SK-N-SH (cell line): ENCODE data around the gene NFIA. TPM values are rescaled to one million over a fixed set of nuclear protein-coding genes. Genes with fewer than 3 reads are reported as not detected.

Experiments
- CTCF ChIA-PET: fragments of 300-600, 350-600 bp; formaldehyde crosslinking; extraction: SDS; loops from one replicate; lab custom pipeline; 2021; lab: Yijun Ruan, JAX
- POLR2A ChIA-PET: fragments of 350-600 bp; sonication (Branson Sonifier 250); formaldehyde crosslinking; extraction: SDS; loops from one replicate; lab custom pipeline; 2020; ENCODE audit warnings: antibody characterized with exemption, inconsistent platforms; lab: Yijun Ruan, JAX
- DNase-seq: peaks from one replicate; pipeline ENCODE4 v3.0.0; 2012
- H2AFZ ChIP-seq: fragments of 200-600 bp; sonication (generic); 2 replicates; pipeline ENCODE4 v1.8.1; 2016; ENCODE audit warnings: antibody characterized with exemption, mild to moderate bottlenecking, low read depth
- H3F3A ChIP-seq: fragments of 200-600 bp; sonication (generic); replicated peaks from 2 replicates; pipeline ENCODE3; 2016; ENCODE audit warnings: antibody characterized with exemption, mild to moderate bottlenecking; ENCODE audit not compliant: insufficient read depth
- H3K27ac ChIP-seq, 2 experiments: fragments of 200-500 bp in 1 of 2; fragments of 200-600 bp in 1 of 2; sonication (Bioruptor generic) in 1 of 2; sonication (generic), shearing (Covaris generic) in 1 of 2; 2 replicates each; pipeline versions ENCODE4 v1.5.1 to v1.6.1; 2014 to 2016; ENCODE audit warnings: low read depth in 2 of 2, inconsistent platforms in 1 of 2, low read length in 1 of 2, mild to moderate bottlenecking in 1 of 2, mixed read lengths in 1 of 2
- H3K27me3 ChIP-seq: fragments of 200-600 bp; sonication (generic), shearing (Covaris generic); 2 replicates; pipeline ENCODE4 v1.6.1; 2016; ENCODE audit warnings: mixed run types; ENCODE audit not compliant: insufficient read depth
- H3K36me3 ChIP-seq, 2 experiments: fragments of 200-500 bp in 1 of 2; fragments of 200-600 bp in 1 of 2; sonication (Bioruptor generic) in 1 of 2; sonication (generic) in 1 of 2; replicated peaks in 1 of 2; 2 replicates each; pipeline versions ENCODE3 to v1.5.1; 2014 to 2016; ENCODE audit warnings: low read length in 1 of 2, mild to moderate bottlenecking in 1 of 2; ENCODE audit not compliant: insufficient read depth in 2 of 2, control insufficient read depth in 1 of 2
- H3K4me1 ChIP-seq, 2 experiments: fragments of 200-500 bp in 1 of 2; fragments of 200-600 bp in 1 of 2; sonication (Bioruptor generic) in 1 of 2; sonication (generic), shearing (Covaris generic) in 1 of 2; 2 replicates each; pipeline versions ENCODE4 v1.5.1 to v1.6.1; 2014 to 2016; ENCODE audit warnings: low read depth in 1 of 2, low read length in 1 of 2, mixed run types in 1 of 2; ENCODE audit not compliant: insufficient read depth in 2 of 2, control insufficient read depth in 1 of 2
- H3K4me2 ChIP-seq: fragments of 200-600 bp; sonication (generic), shearing (Covaris generic); 2 replicates; pipeline ENCODE4 v1.6.1; 2017; ENCODE audit warnings: mixed run types
- H3K4me3 ChIP-seq, 2 experiments: fragments of 200-500 bp in 1 of 2; fragments of 200-600 bp in 1 of 2; sonication (Bioruptor generic) in 1 of 2; sonication (generic), shearing (Covaris generic) in 1 of 2; 2 replicates each; pipeline versions ENCODE4 v1.5.1 to v1.8.1; 2014 to 2016; ENCODE audit warnings: low read depth in 2 of 2, inconsistent platforms in 1 of 2, low read length in 1 of 2, mild to moderate bottlenecking in 1 of 2, mixed read lengths in 1 of 2, moderate library complexity in 1 of 2
- H3K79me2 ChIP-seq: fragments of 200-600 bp; sonication (generic); 2 replicates; pipeline ENCODE4 v1.8.1; 2017; ENCODE audit warnings: mild to moderate bottlenecking; ENCODE audit not compliant: insufficient read depth
- H3K9ac ChIP-seq: fragments of 200-600 bp; sonication (generic); 2 replicates; pipeline ENCODE4 v1.6.1; 2017; ENCODE audit warnings: mixed run types
- H3K9me2 ChIP-seq: fragments of 200-600 bp; sonication (generic); 2 replicates; pipeline ENCODE4 v1.6.1; 2017; ENCODE audit warnings: mixed run types
- H3K9me3 ChIP-seq: fragments of 200-600 bp; sonication (generic); 2 replicates; pipeline ENCODE4 v1.6.1; 2017; ENCODE audit warnings: mixed run types, mild to moderate bottlenecking, moderate library complexity
- H4K20me1 ChIP-seq: fragments of 200-600 bp; sonication (generic); 2 replicates; pipeline ENCODE4 v1.6.1; 2017; ENCODE audit warnings: mild to moderate bottlenecking, mixed run types; ENCODE audit not compliant: insufficient read depth
- ELF1 ChIP-seq: IDR thresholded peaks from 2 replicates; pipeline ENCODE4 v1.4.0; 2012
- EP300 ChIP-seq, 2 experiments: IDR thresholded peaks; 2 replicates each; pipeline versions ENCODE4 v1.4.0 to v1.6.1; 2012; ENCODE audit warnings: borderline replicate concordance in 1 of 2, low read depth in 1 of 2, low read length in 1 of 2
- EZH2phosphoT487 ChIP-seq: fragments of 200-600 bp; sonication (generic); IDR thresholded peaks from 2 replicates; pipeline ENCODE4 v1.6.1; 2017; ENCODE audit warnings: low read depth, mixed run types, mild to moderate bottlenecking, antibody characterized with exemption, moderate library complexity, borderline replicate concordance
- FOSL2 ChIP-seq: IDR thresholded peaks from 2 replicates; pipeline ENCODE4 v1.4.0; 2012; ENCODE audit warnings: low read depth, mild to moderate bottlenecking, moderate library complexity, borderline replicate concordance
- GABPA ChIP-seq: IDR thresholded peaks from 2 replicates; pipeline ENCODE4 v1.4.0; 2012; ENCODE audit warnings: low read depth, mild to moderate bottlenecking
- GATA2 ChIP-seq: sonication (generic); formaldehyde crosslinking; IDR thresholded peaks from 2 replicates; pipeline ENCODE4 v1.5.0; 2020; ENCODE audit warnings: mild to moderate bottlenecking, missing genetic modification reagents
- JUND ChIP-seq: IDR thresholded peaks from 2 replicates; pipeline ENCODE4 v1.4.0; 2012
- MXI1 ChIP-seq: IDR thresholded peaks from 2 replicates; pipeline ENCODE4 v1.6.1; 2012; ENCODE audit warnings: mild to moderate bottlenecking, low read depth, low read length, improper control_type of control experiment
- NFIC ChIP-seq: IDR thresholded peaks from 2 replicates; pipeline ENCODE4 v1.4.0; 2012; ENCODE audit warnings: borderline replicate concordance
- NRF1 ChIP-seq: IDR thresholded peaks from 2 replicates; pipeline ENCODE4 v1.6.1; 2012; ENCODE audit warnings: low read depth, mild to moderate bottlenecking, low read length
- POLR2AphosphoS5 ChIP-seq: IDR thresholded peaks from 2 replicates; pipeline ENCODE4 v1.6.1; 2012; ENCODE audit warnings: low read depth, low read length
- RCOR1 ChIP-seq: fragments of 150-350 bp; IDR thresholded peaks from 2 replicates; pipeline ENCODE4 v1.6.1; 2017; ENCODE audit warnings: antibody characterized with exemption, low read length
- RFX5 ChIP-seq: IDR thresholded peaks from 2 replicates; pipeline ENCODE4 v1.6.1; 2012; ENCODE audit warnings: mild to moderate bottlenecking, improper control_type of control experiment, low read length
- SIN3A ChIP-seq: IDR thresholded peaks from 2 replicates; pipeline ENCODE4 v1.6.1; 2012; ENCODE audit warnings: low read depth, mild to moderate bottlenecking, low read length, moderate library complexity, borderline replicate concordance
- TAF1 ChIP-seq: IDR thresholded peaks from 2 replicates; pipeline ENCODE4 v1.6.1; 2012; ENCODE audit warnings: low read depth, mild to moderate bottlenecking, low read length, moderate library complexity, borderline replicate concordance
- TCF12 ChIP-seq: IDR thresholded peaks from 2 replicates; pipeline ENCODE4 v1.4.0; 2012
- YY1 ChIP-seq: IDR thresholded peaks from 2 replicates; pipeline ENCODE4 v1.4.0; 2012; ENCODE audit warnings: low read depth, mild to moderate bottlenecking
- WGBS: methylation state at CpG from one replicate; pipeline ENCODE4 v1.1.6; 2017; ENCODE audit warnings: low lambda C conversion rate; 5-methylcytosine and 5-hydroxymethylcytosine counted together
- polyA plus RNA-seq, 3 experiments: library from polyadenylated mRNA; depleted of rRNA; stranded (reverse); fragments of >200 nt; gene quantifications; 2 replicates each; pipeline ENCODE4 v1.2.3, GENCODE V29; 2012
- TF ChIP-seq, protein P1 (sequence below): fragments of 150-350 bp; IDR thresholded peaks from 2 replicates; pipeline ENCODE4 v1.6.1; 2016; ENCODE audit warnings: mild to moderate bottlenecking, low read depth, low read length
- TF ChIP-seq, protein P2 (sequence below): IDR thresholded peaks from 2 replicates; pipeline ENCODE4 v1.4.0; 2012; ENCODE audit warnings: low read depth, borderline replicate concordance
- TF ChIP-seq, protein P3 (sequence below): IDR thresholded peaks from 2 replicates; pipeline ENCODE4; 2012

The NFIA gene
- polyA plus RNA-seq, 1 of the 3 experiments (the other 2 are of a cell fraction) = 3.3 TPM

DNA sequence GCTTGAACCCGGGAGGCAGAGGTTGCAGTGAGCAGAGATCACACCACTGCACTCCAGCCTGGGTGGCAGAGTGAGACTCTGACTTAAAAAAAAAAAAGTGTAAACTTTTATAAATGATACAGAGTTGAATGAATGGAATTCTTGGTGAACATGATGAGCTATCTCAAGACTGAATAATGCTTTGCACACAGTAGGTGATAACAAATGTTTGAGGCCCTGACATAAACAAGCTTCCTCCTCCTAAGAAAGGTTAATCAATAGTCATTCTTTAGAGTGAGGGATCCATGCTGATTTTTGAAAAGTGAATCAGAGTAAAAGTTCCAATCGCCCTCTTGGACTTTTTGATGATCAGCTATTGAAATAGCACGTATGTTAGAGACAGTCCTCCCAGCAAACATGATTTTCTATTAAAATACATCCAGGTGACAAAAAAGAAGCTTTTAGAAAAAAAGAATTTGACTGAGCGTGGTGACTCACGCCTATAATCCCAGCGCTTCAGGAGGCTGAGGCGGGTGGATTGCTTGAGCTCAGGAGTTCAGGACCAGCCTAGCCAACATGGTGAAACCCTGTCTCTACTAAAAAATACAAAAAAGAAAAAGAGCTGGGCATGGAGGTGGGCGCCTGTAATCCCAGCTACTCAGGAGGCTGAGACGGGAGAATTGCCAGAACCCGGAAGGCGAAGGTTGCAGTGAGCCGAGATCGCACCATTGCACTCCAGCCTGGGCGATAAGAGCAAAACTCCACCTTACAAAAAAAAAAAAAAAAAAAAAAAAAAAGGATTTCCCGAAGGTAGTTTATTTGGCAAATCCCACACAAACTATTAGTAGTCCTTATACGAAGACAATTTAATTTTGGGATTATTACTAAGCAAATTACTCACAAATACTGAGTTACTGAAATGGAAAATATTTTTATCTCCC is 181.8 kb downstream of the NFIA start:
- no peaks in the 10 kb centered on the region for H4K20me1 ChIP-seq
- peaks cover 0 to 9% of the 10 kb centered on the region in 2 experiments; a peak in 3 of 4 replicates for H3K4me1 ChIP-seq
- 96% methylated on average over 16 of the region's 16 CpGs for WGBS
- no peak for DNase-seq
- H3K4me3 ChIP-seq = no peak overlapping the region
- no peak overlapping the region for H3K9ac ChIP-seq
- ChIA-PET CTCF (interaction anchor here (1.3 to 1.9 kb wide), 2 partner anchors 73 to 1293 kb away, joined by 3 to 5 read pairs; no protein-coding TSS in a partner anchor), POLR2A (no interaction called here)
- H3K27ac ChIP-seq = no peak overlapping the region
- H3K27me3 ChIP-seq = no peaks in the 10 kb centered on the region
- H3K9me2 ChIP-seq = no peaks in the 10 kb centered on the region
- no peak overlapping the region for H2AFZ ChIP-seq
- no peaks in the 10 kb centered on the region for H3K79me2 ChIP-seq
- TF ChIP-seq, protein P1, sequence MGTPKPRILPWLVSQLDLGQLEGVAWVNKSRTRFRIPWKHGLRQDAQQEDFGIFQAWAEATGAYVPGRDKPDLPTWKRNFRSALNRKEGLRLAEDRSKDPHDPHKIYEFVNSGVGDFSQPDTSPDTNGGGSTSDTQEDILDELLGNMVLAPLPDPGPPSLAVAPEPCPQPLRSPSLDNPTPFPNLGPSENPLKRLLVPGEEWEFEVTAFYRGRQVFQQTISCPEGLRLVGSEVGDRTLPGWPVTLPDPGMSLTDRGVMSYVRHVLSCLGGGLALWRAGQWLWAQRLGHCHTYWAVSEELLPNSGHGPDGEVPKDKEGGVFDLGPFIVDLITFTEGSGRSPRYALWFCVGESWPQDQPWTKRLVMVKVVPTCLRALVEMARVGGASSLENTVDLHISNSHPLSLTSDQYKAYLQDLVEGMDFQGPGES = no peak
- TF ChIP-seq SIN3A = no peak
- TF ChIP-seq ELF1 = no peak
- peaks cover 0 to 2% of the 10 kb centered on the region in 2 experiments for H3K36me3 ChIP-seq
- no peak overlapping the region for H3K4me2 ChIP-seq
- no peaks in the 10 kb centered on the region for H3K9me3 ChIP-seq
- no peaks in the 10 kb centered on the region for H3F3A ChIP-seq

DNA sequence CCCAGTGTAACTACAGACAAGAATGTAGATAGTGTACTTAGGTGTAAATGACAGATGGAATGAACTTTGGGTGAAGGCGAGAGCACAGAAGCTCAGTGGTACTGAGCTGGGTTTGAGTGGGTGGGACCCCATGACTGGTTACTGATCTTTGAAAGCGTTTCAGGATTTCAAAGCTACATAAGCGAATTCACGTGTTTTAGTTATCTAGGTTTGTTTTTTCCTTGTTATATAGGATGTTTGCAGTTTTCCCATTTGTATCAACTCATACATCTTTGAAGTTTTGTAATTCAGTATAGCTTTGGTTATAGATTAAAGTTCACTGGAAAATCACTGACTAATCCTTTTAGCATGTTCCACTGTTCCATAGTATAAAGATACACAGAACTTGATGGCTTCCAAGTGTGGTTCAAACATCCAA is 182.5 kb downstream of the NFIA start:
- no peak overlapping the region for H3K27ac ChIP-seq
- no peaks in the 10 kb centered on the region for H3F3A ChIP-seq
- TF ChIP-seq EZH2phosphoT487 (no peak), EP300 (IDR thresholded peaks at IDR 0.05; ENCODE audit: borderline replicate concordance in 1 of 2, low read depth in 1 of 2, low read length in 1 of 2) (no peak), ELF1 (no peak), GABPA (no peak), POLR2AphosphoS5 (no peak), JUND (no peak), FOSL2 (no peak), NRF1 (no peak), TCF12 (no peak), MXI1 (no peak), TAF1 (no peak), GATA2 (CRISPR knock-in tag) (no peak), RFX5 (no peak), NFIC (no peak), YY1 (no peak), RCOR1 (no peak)
- TF ChIP-seq, protein P2, sequence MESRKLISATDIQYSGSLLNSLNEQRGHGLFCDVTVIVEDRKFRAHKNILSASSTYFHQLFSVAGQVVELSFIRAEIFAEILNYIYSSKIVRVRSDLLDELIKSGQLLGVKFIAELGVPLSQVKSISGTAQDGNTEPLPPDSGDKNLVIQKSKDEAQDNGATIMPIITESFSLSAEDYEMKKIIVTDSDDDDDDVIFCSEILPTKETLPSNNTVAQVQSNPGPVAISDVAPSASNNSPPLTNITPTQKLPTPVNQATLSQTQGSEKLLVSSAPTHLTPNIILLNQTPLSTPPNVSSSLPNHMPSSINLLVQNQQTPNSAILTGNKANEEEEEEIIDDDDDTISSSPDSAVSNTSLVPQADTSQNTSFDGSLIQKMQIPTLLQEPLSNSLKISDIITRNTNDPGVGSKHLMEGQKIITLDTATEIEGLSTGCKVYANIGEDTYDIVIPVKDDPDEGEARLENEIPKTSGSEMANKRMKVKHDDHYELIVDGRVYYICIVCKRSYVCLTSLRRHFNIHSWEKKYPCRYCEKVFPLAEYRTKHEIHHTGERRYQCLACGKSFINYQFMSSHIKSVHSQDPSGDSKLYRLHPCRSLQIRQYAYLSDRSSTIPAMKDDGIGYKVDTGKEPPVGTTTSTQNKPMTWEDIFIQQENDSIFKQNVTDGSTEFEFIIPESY = no peak
- TF ChIP-seq, protein P3, sequence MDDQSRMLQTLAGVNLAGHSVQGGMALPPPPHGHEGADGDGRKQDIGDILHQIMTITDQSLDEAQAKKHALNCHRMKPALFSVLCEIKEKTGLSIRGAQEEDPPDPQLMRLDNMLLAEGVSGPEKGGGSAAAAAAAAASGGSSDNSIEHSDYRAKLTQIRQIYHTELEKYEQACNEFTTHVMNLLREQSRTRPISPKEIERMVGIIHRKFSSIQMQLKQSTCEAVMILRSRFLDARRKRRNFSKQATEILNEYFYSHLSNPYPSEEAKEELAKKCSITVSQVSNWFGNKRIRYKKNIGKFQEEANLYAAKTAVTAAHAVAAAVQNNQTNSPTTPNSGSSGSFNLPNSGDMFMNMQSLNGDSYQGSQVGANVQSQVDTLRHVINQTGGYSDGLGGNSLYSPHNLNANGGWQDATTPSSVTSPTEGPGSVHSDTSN = no peak
- TF ChIP-seq, protein P1 = no peak
- no peak overlapping the region for H3K4me3 ChIP-seq
- CTCF ChIA-PET = interaction anchor here (1.3 to 1.9 kb wide), 2 partner anchors 73 to 1294 kb away, joined by 3 to 5 read pairs; no protein-coding TSS in a partner anchor
- no peak for DNase-seq
- H3K27me3 ChIP-seq = no peaks in the 10 kb centered on the region
- no peak overlapping the region for H2AFZ ChIP-seq
- POLR2A ChIA-PET = no interaction called here
- no peaks in the 10 kb centered on the region for H3K9me3 ChIP-seq
- no peak overlapping the region for H3K4me2 ChIP-seq
- no peaks in the 10 kb centered on the region for H3K9me2 ChIP-seq
- peaks cover 0 to 12% of the 10 kb centered on the region in 2 experiments; a peak in 3 of 4 replicates for H3K4me1 ChIP-seq
- no peaks in the 10 kb centered on the region for H3K79me2 ChIP-seq
- no peaks in the 10 kb centered on the region for H4K20me1 ChIP-seq
- no peak overlapping the region for H3K9ac ChIP-seq
- WGBS = 95% methylated on average over 4 of the region's 4 CpGs
- peaks cover 0 to 2% of the 10 kb centered on the region in 2 experiments for H3K36me3 ChIP-seq
